Liver (tissue), 3 donors: ENCODE measurements around the gene LGR6.

Experiments used
- GABPA ChIP-seq, 2 donors: IDR thresholded peaks in 1 of 2; conservative IDR thresholded peaks in 1 of 2; 2 replicates each; pipeline ENCODE4 v1.6.1; 2016; ENCODE audit warnings: antibody characterized with exemption in 2 of 2, mild to moderate bottlenecking in 1 of 2, moderate library complexity in 1 of 2
- RAD21 ChIP-seq, 2 donors: IDR thresholded peaks; 2 replicates each; pipeline ENCODE4 v1.6.1; 2016; ENCODE audit warnings: antibody characterized with exemption in 2 of 2, mild to moderate bottlenecking in 2 of 2
- TAF1 ChIP-seq: conservative IDR thresholded peaks from 2 replicates; pipeline ENCODE4 v1.6.1; 2016; ENCODE audit warnings: antibody characterized with exemption, mild to moderate bottlenecking
- TF ChIP-seq, protein P1 (sequence below): IDR thresholded peaks from 2 replicates; pipeline ENCODE4 v1.6.1; 2016; ENCODE audit warnings: antibody characterized with exemption
- TF ChIP-seq, protein P2 (sequence below): fragments of 150-350 bp; IDR thresholded peaks from 2 replicates; pipeline ENCODE4 v1.5.1; 2017; ENCODE audit warnings: improper control_type of control experiment, low read depth, low read length; ENCODE audit not compliant: missing input control
- TF ChIP-seq, protein P3 (sequence below): IDR thresholded peaks from 2 replicates; pipeline ENCODE4 v1.6.1; 2016; ENCODE audit warnings: antibody characterized with exemption
- donor health status: healthy.
- donor health status: healthy.

DNA sequence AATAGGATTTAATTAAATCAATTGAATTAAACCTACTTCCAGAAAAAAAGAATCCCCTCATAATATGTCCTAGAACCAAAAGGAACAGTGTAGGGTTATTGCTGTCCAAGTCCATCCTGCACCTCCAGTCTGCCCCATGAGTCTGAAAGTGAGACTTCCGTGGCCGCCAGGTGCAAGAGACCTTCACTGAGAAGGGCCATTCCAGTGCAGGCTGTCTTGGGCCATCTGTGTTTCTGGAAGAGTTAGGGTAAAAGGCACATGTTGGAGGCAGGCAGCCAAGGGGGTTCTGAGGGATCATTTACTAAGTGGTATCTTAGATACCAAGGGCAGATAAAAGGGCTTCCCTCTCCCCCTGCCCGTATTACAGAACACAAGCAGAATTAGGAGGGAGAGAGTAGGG is 117.1 kb downstream of the LGR6 start:
- TF ChIP-seq, protein P1, sequence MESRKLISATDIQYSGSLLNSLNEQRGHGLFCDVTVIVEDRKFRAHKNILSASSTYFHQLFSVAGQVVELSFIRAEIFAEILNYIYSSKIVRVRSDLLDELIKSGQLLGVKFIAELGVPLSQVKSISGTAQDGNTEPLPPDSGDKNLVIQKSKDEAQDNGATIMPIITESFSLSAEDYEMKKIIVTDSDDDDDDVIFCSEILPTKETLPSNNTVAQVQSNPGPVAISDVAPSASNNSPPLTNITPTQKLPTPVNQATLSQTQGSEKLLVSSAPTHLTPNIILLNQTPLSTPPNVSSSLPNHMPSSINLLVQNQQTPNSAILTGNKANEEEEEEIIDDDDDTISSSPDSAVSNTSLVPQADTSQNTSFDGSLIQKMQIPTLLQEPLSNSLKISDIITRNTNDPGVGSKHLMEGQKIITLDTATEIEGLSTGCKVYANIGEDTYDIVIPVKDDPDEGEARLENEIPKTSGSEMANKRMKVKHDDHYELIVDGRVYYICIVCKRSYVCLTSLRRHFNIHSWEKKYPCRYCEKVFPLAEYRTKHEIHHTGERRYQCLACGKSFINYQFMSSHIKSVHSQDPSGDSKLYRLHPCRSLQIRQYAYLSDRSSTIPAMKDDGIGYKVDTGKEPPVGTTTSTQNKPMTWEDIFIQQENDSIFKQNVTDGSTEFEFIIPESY, result no peak
- TF ChIP-seq, protein P2, sequence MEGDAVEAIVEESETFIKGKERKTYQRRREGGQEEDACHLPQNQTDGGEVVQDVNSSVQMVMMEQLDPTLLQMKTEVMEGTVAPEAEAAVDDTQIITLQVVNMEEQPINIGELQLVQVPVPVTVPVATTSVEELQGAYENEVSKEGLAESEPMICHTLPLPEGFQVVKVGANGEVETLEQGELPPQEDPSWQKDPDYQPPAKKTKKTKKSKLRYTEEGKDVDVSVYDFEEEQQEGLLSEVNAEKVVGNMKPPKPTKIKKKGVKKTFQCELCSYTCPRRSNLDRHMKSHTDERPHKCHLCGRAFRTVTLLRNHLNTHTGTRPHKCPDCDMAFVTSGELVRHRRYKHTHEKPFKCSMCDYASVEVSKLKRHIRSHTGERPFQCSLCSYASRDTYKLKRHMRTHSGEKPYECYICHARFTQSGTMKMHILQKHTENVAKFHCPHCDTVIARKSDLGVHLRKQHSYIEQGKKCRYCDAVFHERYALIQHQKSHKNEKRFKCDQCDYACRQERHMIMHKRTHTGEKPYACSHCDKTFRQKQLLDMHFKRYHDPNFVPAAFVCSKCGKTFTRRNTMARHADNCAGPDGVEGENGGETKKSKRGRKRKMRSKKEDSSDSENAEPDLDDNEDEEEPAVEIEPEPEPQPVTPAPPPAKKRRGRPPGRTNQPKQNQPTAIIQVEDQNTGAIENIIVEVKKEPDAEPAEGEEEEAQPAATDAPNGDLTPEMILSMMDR, result no peak
- TF ChIP-seq RAD21 (IDR thresholded peaks at IDR 0.05), result no peak
- no peak for TF ChIP-seq TAF1
- TF ChIP-seq GABPA (IDR thresholded peaks at IDR 0.05 in 1 of 2, conservative IDR thresholded peaks at IDR 0.05 in 1 of 2), result no peak
- TF ChIP-seq, protein P3, sequence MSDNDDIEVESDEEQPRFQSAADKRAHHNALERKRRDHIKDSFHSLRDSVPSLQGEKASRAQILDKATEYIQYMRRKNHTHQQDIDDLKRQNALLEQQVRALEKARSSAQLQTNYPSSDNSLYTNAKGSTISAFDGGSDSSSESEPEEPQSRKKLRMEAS, result no peak
